DOHH2 (cell line): ENCODE data around the gene GBE1.

ENCODE experiments used
- H3F3A ChIP-seq: fragments of 200-600 bp; sonication (generic), shearing (Covaris generic); 2 replicates; pipeline ENCODE4 v1.6.0; 2016; ENCODE audit warnings: antibody characterized with exemption, mild to moderate bottlenecking; ENCODE audit not compliant: control insufficient read depth, insufficient read depth
- H3K27ac ChIP-seq: fragments of 200-600 bp; sonication (generic); 2 replicates; pipeline ENCODE4 v1.5.1; 2014; ENCODE audit warnings: low read depth, mild to moderate bottlenecking, low read length, moderate library complexity
- H3K27me3 ChIP-seq: fragments of 200-600 bp; sonication (generic); 2 replicates; pipeline ENCODE4 v1.6.1; 2014; ENCODE audit warnings: mild to moderate bottlenecking, low read length, mixed read lengths; ENCODE audit not compliant: control insufficient read depth
- H3K36me3 ChIP-seq: fragments of 200-600 bp; sonication (generic); 2 replicates; pipeline ENCODE4 v1.6.1; 2014; ENCODE audit warnings: mild to moderate bottlenecking, low read length, moderate library complexity, mixed read lengths; ENCODE audit not compliant: control insufficient read depth
- H3K4me1 ChIP-seq: fragments of 200-600 bp; sonication (generic); 2 replicates; pipeline ENCODE4 v1.6.1; 2014; ENCODE audit warnings: mild to moderate bottlenecking, low read length, mixed read lengths; ENCODE audit not compliant: control insufficient read depth
- H3K4me2 ChIP-seq: fragments of 200-600 bp; sonication (generic); 2 replicates; pipeline ENCODE4 v1.6.0; 2014; ENCODE audit warnings: mild to moderate bottlenecking, low read length, moderate library complexity
- H3K4me3 ChIP-seq: fragments of 200-600 bp; sonication (generic); 2 replicates; pipeline ENCODE4 v1.5.1; 2014; ENCODE audit warnings: mild to moderate bottlenecking, low read length, mixed read lengths
- H3K79me2 ChIP-seq: fragments of 200-600 bp; sonication (generic); 2 replicates; pipeline ENCODE4 v1.6.1; 2014; ENCODE audit warnings: mild to moderate bottlenecking, low read length, mixed read lengths; ENCODE audit not compliant: control insufficient read depth
- H3K9me2 ChIP-seq: fragments of 200-600 bp; sonication (generic); replicated peaks from 2 replicates; pipeline ENCODE4 v1.6.1; 2014; ENCODE audit warnings: mild to moderate bottlenecking, low read length, mixed read lengths; ENCODE audit not compliant: control insufficient read depth
- H3K9me3 ChIP-seq: fragments of 200-600 bp; sonication (generic); 2 replicates; pipeline ENCODE4 v1.6.1; 2014; ENCODE audit warnings: antibody characterized with exemption, low read length, mixed read lengths; ENCODE audit not compliant: control insufficient read depth, insufficient read depth
- H4K20me1 ChIP-seq: fragments of 200-600 bp; sonication (generic); 2 replicates; pipeline ENCODE4 v1.6.0; 2014; ENCODE audit warnings: low read depth, mild to moderate bottlenecking, antibody characterized with exemption, low read length, moderate library complexity; ENCODE audit not compliant: control insufficient read depth, insufficient read depth
- CTCF ChIP-seq: fragments of 200-600 bp; sonication (generic); IDR thresholded peaks from one replicate; pipeline ENCODE4 v1.5.1; 2014; ENCODE audit warnings: antibody characterized with exemption, mild to moderate bottlenecking, low read depth, low read length; ENCODE audit not compliant: poor library complexity, severe bottlenecking
- EZH2phosphoT487 ChIP-seq: fragments of 200-600 bp; sonication (generic); IDR thresholded peaks from 2 replicates; pipeline ENCODE4 v1.6.1; 2017; ENCODE audit warnings: borderline replicate concordance, mild to moderate bottlenecking, antibody characterized with exemption, low read length, moderate library complexity, mixed read lengths

GBE1 gene

GRCh38 chr3:81695302-81695701, 66.1 kb downstream of the GBE1 start:
- H3K4me1 ChIP-seq: no peaks in the 10 kb centered on the region
- H3K4me2 ChIP-seq: no peak overlapping the region
- no peak overlapping the region for H3K27ac ChIP-seq
- H3K79me2 ChIP-seq: no peaks in the 10 kb centered on the region
- no peaks in the 10 kb centered on the region for H3K9me2 ChIP-seq
- H3F3A ChIP-seq: no peaks in the 10 kb centered on the region
- H3K27me3 ChIP-seq: no peaks in the 10 kb centered on the region
- H4K20me1 ChIP-seq: no peaks in the 10 kb centered on the region
- H3K9me3 ChIP-seq: no peaks in the 10 kb centered on the region
- H3K36me3 ChIP-seq: no peaks in the 10 kb centered on the region; the same call in 1 of the 2 replicates
- H3K4me3 ChIP-seq: no peak overlapping the region
- TF ChIP-seq CTCF (no peak), EZH2phosphoT487 (no peak)

- Histone ChIP-seq H3K4me1 (no peaks in the 10 kb centered on the region), H3K36me3 (no peaks in the 10 kb centered on the region; the same call in 1 of the 2 replicates), H3K9me2 (no peaks in the 10 kb centered on the region), H3K27ac (no peak overlapping the region), H3K4me3 (no peak overlapping the region), H3K9me3 (no peaks in the 10 kb centered on the region), H3K79me2 (no peaks in the 10 kb centered on the region), H4K20me1 (no peaks in the 10 kb centered on the region), H3K4me2 (no peak overlapping the region), H3F3A (no peaks in the 10 kb centered on the region), H3K27me3 (no peaks in the 10 kb centered on the region)
- no peak for TF ChIP-seq CTCF
These were observed 66.8 kb downstream of the GBE1 start for GRCh38 chr3:81694662-81695061.

- Histone ChIP-seq H3K79me2 (no peaks in the 10 kb centered on the region), H3K4me3 (no peak overlapping the region), H3F3A (no peaks in the 10 kb centered on the region), H3K9me2 (no peaks in the 10 kb centered on the region), H3K4me2 (no peak overlapping the region), H3K36me3 (no peaks in the 10 kb centered on the region), H3K27ac (no peak overlapping the region), H3K9me3 (no peaks in the 10 kb centered on the region), H4K20me1 (no peaks in the 10 kb centered on the region), H3K4me1 (no peaks in the 10 kb centered on the region), H3K27me3 (no peaks in the 10 kb centered on the region)
- TF ChIP-seq CTCF (no peak), EZH2phosphoT487 (no peak)
These were observed 68.7 kb downstream of the GBE1 start for GRCh38 chr3:81692766-81693165.

GRCh38 chr3:81689617-81690016, 71.8 kb downstream of the GBE1 start:
- Histone ChIP-seq H3K9me2 (no peaks in the 10 kb centered on the region), H3K4me2 (no peak overlapping the region), H3K79me2 (no peaks in the 10 kb centered on the region), H4K20me1 (no peaks in the 10 kb centered on the region), H3K4me3 (no peak overlapping the region), H3K36me3 (no peaks in the 10 kb centered on the region), H3K9me3 (no peaks in the 10 kb centered on the region), H3K27me3 (no peaks in the 10 kb centered on the region), H3F3A (no peaks in the 10 kb centered on the region), H3K4me1 (no peaks in the 10 kb centered on the region), H3K27ac (no peak overlapping the region)
- TF ChIP-seq CTCF (no peak), EZH2phosphoT487 (no peak)
